Neural cell (in vitro differentiated cells): ENCODE results near the gene HIPK4. TPM values are rescaled to one million over a fixed set of nuclear protein-coding genes. Genes with fewer than 3 reads are reported as not detected.

Experiments used
- H2AFZ ChIP-seq: fragments of 200-600, 300-800 bp; sonication (generic), shearing (Covaris generic); 2 replicates; pipeline ENCODE4 v1.6.0; 2014; ENCODE audit warnings: low read depth, mild to moderate bottlenecking, antibody characterized with exemption, low read length, moderate library complexity
- H3F3A ChIP-seq: fragments of 200-600 bp; shearing (Covaris generic); 2 replicates; pipeline ENCODE4 v1.6.1; 2016; ENCODE audit warnings: mild to moderate bottlenecking, moderate library complexity, mixed read lengths, antibody characterized with exemption, low read length; ENCODE audit not compliant: insufficient read depth, poor library complexity, severe bottlenecking
- H3K27ac ChIP-seq: fragments of 200-600, 300-800 bp; sonication (generic), shearing (Covaris generic); 2 replicates; pipeline ENCODE4 v1.5.1; 2014; ENCODE audit warnings: mild to moderate bottlenecking, low read length, moderate library complexity
- H3K27me3 ChIP-seq: fragments of 300-800, 200-600 bp; sonication (generic), shearing (Covaris generic); 2 replicates; pipeline ENCODE4 v1.6.0; 2014; ENCODE audit warnings: mild to moderate bottlenecking, low read depth, low read length, moderate library complexity; ENCODE audit not compliant: insufficient read depth
- H3K36me3 ChIP-seq: fragments of 300-800, 200-600 bp; sonication (generic), shearing (Covaris generic); 2 replicates; pipeline ENCODE4 v1.5.1; 2014; ENCODE audit warnings: mild to moderate bottlenecking, antibody characterized with exemption, low read length, moderate library complexity; ENCODE audit not compliant: insufficient read depth
- H3K4me2 ChIP-seq: fragments of 300-800, 200-600 bp; sonication (generic), shearing (Covaris generic); 2 replicates; pipeline ENCODE4 v1.6.0; 2014; ENCODE audit warnings: mild to moderate bottlenecking, low read length
- H3K4me3 ChIP-seq: fragments of 300-800, 200-600 bp; sonication (generic), shearing (Covaris generic); 2 replicates; pipeline ENCODE4 v1.5.1; 2014; ENCODE audit warnings: mild to moderate bottlenecking, low read length, moderate library complexity
- H3K79me2 ChIP-seq: fragments of 200-600 bp; shearing (Covaris generic); replicated peaks from 2 replicates; pipeline ENCODE4 v1.6.0; 2014; ENCODE audit warnings: mild to moderate bottlenecking, low read length, moderate library complexity; ENCODE audit not compliant: insufficient read depth
- H3K9ac ChIP-seq: fragments of 300-800, 200-600 bp; sonication (generic), shearing (Covaris generic); 2 replicates; pipeline ENCODE4 v1.6.1; 2016; ENCODE audit warnings: mild to moderate bottlenecking, low read length, mixed read lengths
- H3K9me2 ChIP-seq: fragments of 200-600 bp; shearing (Covaris generic); 2 replicates; pipeline ENCODE4 v1.6.1; 2016; ENCODE audit warnings: mild to moderate bottlenecking, low read length, mixed read lengths; ENCODE audit not compliant: insufficient read depth
- H3K9me3 ChIP-seq: fragments of 200-600, 300-800 bp; sonication (generic), shearing (Covaris generic); 2 replicates; pipeline ENCODE4 v1.6.1; 2016; ENCODE audit warnings: mild to moderate bottlenecking, mixed run types, low read length, moderate library complexity, mixed read lengths
- H4K20me1 ChIP-seq: fragments of 200-600 bp; shearing (Covaris generic); 2 replicates; pipeline ENCODE4 v1.6.1; 2016; ENCODE audit warnings: mild to moderate bottlenecking, mixed run types; ENCODE audit not compliant: insufficient read depth
- EP300 ChIP-seq: fragments of 450-650 bp; conservative IDR thresholded peaks from 2 replicates; pipeline ENCODE4 v1.6.1; 2014; ENCODE audit warnings: antibody characterized with exemption, mild to moderate bottlenecking, moderate library complexity; ENCODE audit not compliant: poor library complexity, severe bottlenecking
- EZH2 ChIP-seq: fragments of 200-600, 300-800 bp; shearing (Covaris generic), sonication (generic); IDR thresholded peaks from 2 replicates; pipeline ENCODE4 v1.6.1; 2014; ENCODE audit warnings: antibody characterized with exemption, low read length, borderline replicate concordance, mild to moderate bottlenecking; ENCODE audit not compliant: insufficient read depth, poor library complexity, severe bottlenecking
- MXI1 ChIP-seq: fragments of 450-650 bp; conservative IDR thresholded peaks from 2 replicates; pipeline ENCODE4 v1.6.1; 2014; ENCODE audit warnings: antibody characterized with exemption, mild to moderate bottlenecking; ENCODE audit not compliant: poor library complexity, severe bottlenecking
- POLR2AphosphoS5 ChIP-seq: IDR thresholded peaks from 2 replicates; pipeline ENCODE4 v1.6.1; 2012
- RAD21 ChIP-seq: fragments of 450-650 bp; conservative IDR thresholded peaks from 2 replicates; pipeline ENCODE4 v1.6.1; 2014; ENCODE audit warnings: antibody characterized with exemption, mild to moderate bottlenecking, moderate library complexity
- SMC3 ChIP-seq: fragments of 450-650 bp; conservative IDR thresholded peaks from 2 replicates; pipeline ENCODE4 v1.6.1; 2014; ENCODE audit warnings: antibody characterized with exemption, mild to moderate bottlenecking, moderate library complexity; ENCODE audit not compliant: poor library complexity
- TAF1 ChIP-seq: IDR thresholded peaks from 2 replicates; pipeline ENCODE4 v1.6.1; 2012; ENCODE audit warnings: low read depth
- polyA plus RNA-seq: library from polyadenylated mRNA; depleted of rRNA; stranded (reverse); fragments of >200 nt; gene quantifications from 2 replicates; pipeline ENCODE4 v1.2.3, GENCODE V29; 2014
- TF ChIP-seq, protein P1 (sequence below): IDR thresholded peaks from 2 replicates; pipeline ENCODE4 v1.6.1; 2012; ENCODE audit warnings: borderline replicate concordance
- TF ChIP-seq, protein P2 (sequence below): fragments of 450-650 bp; IDR thresholded peaks from 2 replicates; pipeline ENCODE4 v1.5.1; 2014; ENCODE audit warnings: antibody characterized with exemption, mild to moderate bottlenecking, moderate library complexity; ENCODE audit not compliant: poor library complexity, severe bottlenecking

Gene HIPK4
- polyA plus RNA-seq, 1 donor from 2014 or later, result not detected

DNA sequence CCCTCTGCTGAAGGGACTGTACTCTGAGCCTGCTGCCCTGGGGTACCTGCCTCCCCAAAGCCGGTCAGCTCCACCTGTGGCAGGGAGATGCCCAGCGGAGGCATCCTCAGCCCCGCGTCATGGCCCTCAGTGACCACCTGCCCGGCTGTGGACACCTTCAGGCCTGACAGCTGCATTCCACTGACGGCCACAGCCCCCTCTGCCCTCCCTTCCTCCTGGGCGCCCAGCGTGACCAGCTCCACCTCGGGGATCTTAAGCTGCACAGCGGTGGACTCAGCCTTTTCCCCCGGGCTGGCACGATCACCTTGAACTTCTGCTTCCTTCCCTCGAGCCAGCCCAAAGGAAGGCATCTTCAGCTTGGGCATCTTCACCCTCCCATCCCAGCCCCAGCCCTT lies 4.8 kb upstream of the HIPK4 start:
- Histone ChIP-seq H3K4me2 (no peak overlapping the region), H3K9ac (no peak overlapping the region), H3K27me3 (no peaks in the 10 kb centered on the region), H4K20me1 (no peaks in the 10 kb centered on the region), H3K9me2 (no peaks in the 10 kb centered on the region), H3K36me3 (no peaks in the 10 kb centered on the region), H3F3A (no peaks in the 10 kb centered on the region), H3K4me3 (no peak overlapping the region), H2AFZ (no peak overlapping the region), H3K27ac (no peak overlapping the region), H3K79me2 (no peaks in the 10 kb centered on the region), H3K9me3 (no peaks in the 10 kb centered on the region)
- TF ChIP-seq EZH2 (no peak), TAF1 (no peak), RAD21 (no peak), SMC3 (no peak), POLR2AphosphoS5 (no peak), MXI1 (no peak), EP300 (no peak)
- TF ChIP-seq, protein P1, sequence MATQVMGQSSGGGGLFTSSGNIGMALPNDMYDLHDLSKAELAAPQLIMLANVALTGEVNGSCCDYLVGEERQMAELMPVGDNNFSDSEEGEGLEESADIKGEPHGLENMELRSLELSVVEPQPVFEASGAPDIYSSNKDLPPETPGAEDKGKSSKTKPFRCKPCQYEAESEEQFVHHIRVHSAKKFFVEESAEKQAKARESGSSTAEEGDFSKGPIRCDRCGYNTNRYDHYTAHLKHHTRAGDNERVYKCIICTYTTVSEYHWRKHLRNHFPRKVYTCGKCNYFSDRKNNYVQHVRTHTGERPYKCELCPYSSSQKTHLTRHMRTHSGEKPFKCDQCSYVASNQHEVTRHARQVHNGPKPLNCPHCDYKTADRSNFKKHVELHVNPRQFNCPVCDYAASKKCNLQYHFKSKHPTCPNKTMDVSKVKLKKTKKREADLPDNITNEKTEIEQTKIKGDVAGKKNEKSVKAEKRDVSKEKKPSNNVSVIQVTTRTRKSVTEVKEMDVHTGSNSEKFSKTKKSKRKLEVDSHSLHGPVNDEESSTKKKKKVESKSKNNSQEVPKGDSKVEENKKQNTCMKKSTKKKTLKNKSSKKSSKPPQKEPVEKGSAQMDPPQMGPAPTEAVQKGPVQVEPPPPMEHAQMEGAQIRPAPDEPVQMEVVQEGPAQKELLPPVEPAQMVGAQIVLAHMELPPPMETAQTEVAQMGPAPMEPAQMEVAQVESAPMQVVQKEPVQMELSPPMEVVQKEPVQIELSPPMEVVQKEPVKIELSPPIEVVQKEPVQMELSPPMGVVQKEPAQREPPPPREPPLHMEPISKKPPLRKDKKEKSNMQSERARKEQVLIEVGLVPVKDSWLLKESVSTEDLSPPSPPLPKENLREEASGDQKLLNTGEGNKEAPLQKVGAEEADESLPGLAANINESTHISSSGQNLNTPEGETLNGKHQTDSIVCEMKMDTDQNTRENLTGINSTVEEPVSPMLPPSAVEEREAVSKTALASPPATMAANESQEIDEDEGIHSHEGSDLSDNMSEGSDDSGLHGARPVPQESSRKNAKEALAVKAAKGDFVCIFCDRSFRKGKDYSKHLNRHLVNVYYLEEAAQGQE, result no peak
- TF ChIP-seq, protein P2, sequence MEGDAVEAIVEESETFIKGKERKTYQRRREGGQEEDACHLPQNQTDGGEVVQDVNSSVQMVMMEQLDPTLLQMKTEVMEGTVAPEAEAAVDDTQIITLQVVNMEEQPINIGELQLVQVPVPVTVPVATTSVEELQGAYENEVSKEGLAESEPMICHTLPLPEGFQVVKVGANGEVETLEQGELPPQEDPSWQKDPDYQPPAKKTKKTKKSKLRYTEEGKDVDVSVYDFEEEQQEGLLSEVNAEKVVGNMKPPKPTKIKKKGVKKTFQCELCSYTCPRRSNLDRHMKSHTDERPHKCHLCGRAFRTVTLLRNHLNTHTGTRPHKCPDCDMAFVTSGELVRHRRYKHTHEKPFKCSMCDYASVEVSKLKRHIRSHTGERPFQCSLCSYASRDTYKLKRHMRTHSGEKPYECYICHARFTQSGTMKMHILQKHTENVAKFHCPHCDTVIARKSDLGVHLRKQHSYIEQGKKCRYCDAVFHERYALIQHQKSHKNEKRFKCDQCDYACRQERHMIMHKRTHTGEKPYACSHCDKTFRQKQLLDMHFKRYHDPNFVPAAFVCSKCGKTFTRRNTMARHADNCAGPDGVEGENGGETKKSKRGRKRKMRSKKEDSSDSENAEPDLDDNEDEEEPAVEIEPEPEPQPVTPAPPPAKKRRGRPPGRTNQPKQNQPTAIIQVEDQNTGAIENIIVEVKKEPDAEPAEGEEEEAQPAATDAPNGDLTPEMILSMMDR, result no peak

DNA sequence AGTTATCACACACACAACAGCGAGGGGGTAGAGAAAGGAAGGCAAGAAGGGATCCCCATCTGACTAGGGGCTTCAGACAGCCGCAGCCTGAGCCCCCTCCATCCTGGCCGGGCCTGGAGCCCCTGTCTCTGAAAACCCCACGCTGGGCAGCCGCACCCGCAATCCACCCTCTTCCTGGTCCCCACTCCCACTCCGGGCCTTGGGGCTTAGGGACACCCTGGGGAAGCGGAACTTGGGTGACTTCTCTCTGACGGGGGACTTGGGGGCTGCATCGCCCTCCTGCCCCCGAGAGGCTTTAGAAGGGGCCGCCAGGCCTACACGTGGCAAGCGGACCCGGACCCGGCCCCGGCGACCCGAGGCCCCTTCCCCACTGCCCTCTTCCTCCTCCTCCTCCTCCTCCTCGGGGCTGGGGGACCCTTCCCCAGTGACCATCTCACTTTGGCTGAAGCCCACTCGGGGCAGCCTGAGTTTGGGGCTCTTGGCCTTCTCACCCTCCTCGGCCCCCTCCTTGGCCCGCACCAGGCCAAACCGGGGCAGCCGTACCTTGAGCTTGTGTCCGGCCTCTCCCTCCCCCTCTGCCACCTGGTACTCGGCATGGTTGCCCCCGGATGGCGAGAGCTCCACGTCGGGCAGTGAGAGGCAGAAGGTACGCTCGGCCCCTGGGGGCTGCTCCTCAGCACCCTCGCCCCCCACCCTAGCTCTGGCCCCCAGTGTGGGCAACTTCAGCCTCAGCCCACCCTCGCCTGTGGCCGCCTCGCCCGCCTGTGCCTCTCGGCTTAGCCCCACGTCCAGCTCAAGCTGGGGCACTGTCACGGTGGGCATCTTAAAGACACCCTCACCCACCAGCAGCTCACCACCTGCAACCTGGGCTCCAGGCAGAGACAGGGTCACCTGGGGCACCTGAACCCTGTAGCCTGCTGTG lies 4.2 kb upstream of the HIPK4 start:
- H4K20me1 ChIP-seq, result no peaks in the 10 kb centered on the region
- H3K4me2 ChIP-seq, result no peak overlapping the region

More for the DNA sequence above, 4.2 kb upstream of the HIPK4 start:
- Histone ChIP-seq H3K27me3 (no peaks in the 10 kb centered on the region), H3K4me3 (no peak overlapping the region), H3K36me3 (no peaks in the 10 kb centered on the region), H3K27ac (no peak overlapping the region), H2AFZ (no peak overlapping the region), H3K9ac (no peak overlapping the region), H3K9me2 (no peaks in the 10 kb centered on the region), H3K79me2 (no peaks in the 10 kb centered on the region), H3K9me3 (no peaks in the 10 kb centered on the region), H3F3A (no peaks in the 10 kb centered on the region)
- no peak for TF ChIP-seq EP300
- TF ChIP-seq SMC3, result no peak
- no peak for TF ChIP-seq EZH2
- TF ChIP-seq RAD21, result no peak
- TF ChIP-seq POLR2AphosphoS5, result no peak
- TF ChIP-seq, protein P1, result no peak
- TF ChIP-seq MXI1, result no peak
